HG03571 (cell line): Measurements from ENCODE around the gene TNFRSF18.

Experiments used
- ATAC-seq: cut with Tn5 transposase; IDR thresholded peaks from one replicate; pipeline ENCODE4 v1.9.1; 2021; ENCODE audit not compliant: unreplicated experiment

The TNFRSF18 gene

GRCh38 chr1:1240822-1241587 lies 34.6 kb upstream of the TNFRSF18 start:
- no peak for ATAC-seq

GRCh38 chr1:1240348-1240732 lies 33.9 kb upstream of the TNFRSF18 start:
- ATAC-seq, result no peak

- no peak for ATAC-seq
These were observed 33.4 kb upstream of the TNFRSF18 start for GRCh38 chr1:1239614-1240347.

- ATAC-seq, result no peak
These were observed 32.8 kb upstream of the TNFRSF18 start for GRCh38 chr1:1239227-1239613.

GRCh38 chr1:1238702-1239178 lies 32.3 kb upstream of the TNFRSF18 start:
- no peak for ATAC-seq

GRCh38 chr1:1237874-1238701 lies 31.7 kb upstream of the TNFRSF18 start:
- no peak for ATAC-seq

GRCh38 chr1:1236945-1237873 lies 30.8 kb upstream of the TNFRSF18 start:
- no peak for ATAC-seq

- ATAC-seq, result no peak
These were observed 29.9 kb upstream of the TNFRSF18 start for GRCh38 chr1:1236176-1236763.

- no peak for ATAC-seq
These were observed 28.8 kb upstream of the TNFRSF18 start for GRCh38 chr1:1235016-1235744.

GRCh38 chr1:1234180-1234808 lies 27.9 kb upstream of the TNFRSF18 start:
- no peak for ATAC-seq

- no peak for ATAC-seq
These were observed 27.1 kb upstream of the TNFRSF18 start for GRCh38 chr1:1233567-1233892.

GRCh38 chr1:1232796-1233566 lies 26.6 kb upstream of the TNFRSF18 start:
- no peak for ATAC-seq

- no peak for ATAC-seq
These were observed 25.9 kb upstream of the TNFRSF18 start, which contains the start of gene B3GALT6 for GRCh38 chr1:1232208-1232795. B3GALT6 (plus strand) TSS chr1:1232237; CDS start chr1:1232279, 42 bp downstream.

- ATAC-seq, result peak; percentile 83
These were observed 25.2 kb upstream of the TNFRSF18 start, which contains the start of gene SDF4 for GRCh38 chr1:1231400-1232207. SDF4 (minus strand) TSS chr1:1232001; CDS start chr1:1228772, 3,229 bp downstream.

GRCh38 chr1:1230656-1231399 lies 24.4 kb upstream of the TNFRSF18 start:
- ATAC-seq, result no peak

GRCh38 chr1:1229770-1230169 lies 23.4 kb upstream of the TNFRSF18 start:
- ATAC-seq, result no peak
